Gastrocnemius medialis (tissue), 4 donors: Measurements from ENCODE around the gene KLF11.

Experiments used
- POLR2A ChIP-seq, 2 donors: fragments of 450-650 bp; IDR thresholded peaks; one replicate each; pipeline ENCODE4 v1.6.1; 2017; ENCODE audit warnings: antibody characterized with exemption in 2 of 2, mild to moderate bottlenecking in 2 of 2, moderate library complexity in 2 of 2
- TF ChIP-seq, protein P1 (sequence below), 5 experiments: fragments of 450-650 bp in 3 of 5; fragments of 200-600 bp in 2 of 5; sonication (generic) in 2 of 5; IDR thresholded peaks in 4 of 5; conservative IDR thresholded peaks in 1 of 5; 1 replicate in 4 of 5; 2 replicates in 1 of 5; pipeline ENCODE4 v1.5.1; 2016 to 2019; ENCODE audit warnings: antibody characterized with exemption in 5 of 5, mild to moderate bottlenecking in 3 of 5, moderate library complexity in 3 of 5

DNA sequence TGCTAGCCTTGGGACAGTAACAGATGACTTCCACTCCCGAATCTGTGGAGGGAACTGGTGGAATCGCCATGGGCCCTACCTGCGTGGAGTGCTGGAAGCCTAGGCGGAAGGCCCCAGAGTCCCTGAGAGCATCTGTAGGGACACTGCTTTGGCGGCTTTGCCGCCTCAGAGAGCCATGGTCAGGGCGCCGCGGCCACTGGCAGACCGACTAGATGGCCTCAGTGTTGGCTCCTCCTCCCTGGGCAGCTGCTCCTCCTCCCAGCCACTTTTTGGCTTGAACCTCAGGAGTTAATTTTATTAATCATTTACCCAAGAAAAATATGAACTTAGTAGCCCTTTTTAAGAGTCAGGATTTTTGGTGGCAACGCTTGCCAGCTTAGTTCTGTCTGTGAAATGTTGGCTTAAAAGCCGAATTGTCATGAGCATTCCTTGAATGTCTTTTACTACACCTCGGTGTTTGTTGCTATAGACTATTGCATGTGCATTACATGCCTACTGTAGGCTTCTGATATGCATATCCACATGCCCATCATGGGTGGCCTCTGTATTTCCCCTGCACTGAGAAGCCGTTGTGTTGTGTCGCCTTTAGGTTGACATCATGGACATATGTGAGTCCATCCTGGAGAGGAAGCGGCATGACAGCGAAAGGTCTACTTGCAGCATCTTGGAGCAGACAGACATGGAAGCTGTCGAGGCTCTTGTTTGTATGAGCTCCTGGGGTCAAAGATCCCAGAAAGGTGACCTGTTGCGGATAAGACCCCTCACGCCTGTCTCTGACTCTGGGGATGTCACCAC lies 2.4 kb downstream of the KLF11 start:
- TF ChIP-seq, protein P1, sequence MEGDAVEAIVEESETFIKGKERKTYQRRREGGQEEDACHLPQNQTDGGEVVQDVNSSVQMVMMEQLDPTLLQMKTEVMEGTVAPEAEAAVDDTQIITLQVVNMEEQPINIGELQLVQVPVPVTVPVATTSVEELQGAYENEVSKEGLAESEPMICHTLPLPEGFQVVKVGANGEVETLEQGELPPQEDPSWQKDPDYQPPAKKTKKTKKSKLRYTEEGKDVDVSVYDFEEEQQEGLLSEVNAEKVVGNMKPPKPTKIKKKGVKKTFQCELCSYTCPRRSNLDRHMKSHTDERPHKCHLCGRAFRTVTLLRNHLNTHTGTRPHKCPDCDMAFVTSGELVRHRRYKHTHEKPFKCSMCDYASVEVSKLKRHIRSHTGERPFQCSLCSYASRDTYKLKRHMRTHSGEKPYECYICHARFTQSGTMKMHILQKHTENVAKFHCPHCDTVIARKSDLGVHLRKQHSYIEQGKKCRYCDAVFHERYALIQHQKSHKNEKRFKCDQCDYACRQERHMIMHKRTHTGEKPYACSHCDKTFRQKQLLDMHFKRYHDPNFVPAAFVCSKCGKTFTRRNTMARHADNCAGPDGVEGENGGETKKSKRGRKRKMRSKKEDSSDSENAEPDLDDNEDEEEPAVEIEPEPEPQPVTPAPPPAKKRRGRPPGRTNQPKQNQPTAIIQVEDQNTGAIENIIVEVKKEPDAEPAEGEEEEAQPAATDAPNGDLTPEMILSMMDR (IDR thresholded peaks at IDR 0.05 in 4 of 5, conservative IDR thresholded peaks at IDR 0.05 in 1 of 5), result no peak
- no peak for TF ChIP-seq POLR2A (IDR thresholded peaks at IDR 0.05)
